OCI-LY1 (cell line): ENCODE data around the gene ENTPD2.

Experiments
- H2AFZ ChIP-seq: fragments of 200-600 bp; sonication (generic), shearing (Covaris generic); 2 replicates; pipeline ENCODE4 v1.6.0; 2014; ENCODE audit warnings: antibody characterized with exemption, mild to moderate bottlenecking, low read length
- H3F3A ChIP-seq: fragments of 200-600 bp; sonication (generic), shearing (Covaris generic); 2 replicates; pipeline ENCODE4 v1.6.0; 2014; ENCODE audit warnings: mild to moderate bottlenecking, antibody characterized with exemption, low read length, moderate library complexity; ENCODE audit not compliant: insufficient read depth
- H3K27ac ChIP-seq: fragments of 200-600 bp; sonication (generic); 2 replicates; pipeline ENCODE4 v1.5.1; 2014; ENCODE audit warnings: low read length, mixed run types, mild to moderate bottlenecking, low read depth; ENCODE audit not compliant: poor library complexity, severe bottlenecking
- H3K27me3 ChIP-seq: fragments of 200-600 bp; sonication (generic); 2 replicates; pipeline ENCODE4 v1.6.0; 2014; ENCODE audit warnings: antibody characterized with exemption, mild to moderate bottlenecking, low read length, moderate library complexity; ENCODE audit not compliant: insufficient read depth
- H3K36me3 ChIP-seq: fragments of 200-600 bp; sonication (generic); 2 replicates; pipeline ENCODE4 v1.6.1; 2014; ENCODE audit warnings: mild to moderate bottlenecking, antibody characterized with exemption, low read length, moderate library complexity, mixed read lengths; ENCODE audit not compliant: insufficient read depth
- H3K4me1 ChIP-seq: fragments of 200-600 bp; sonication (generic); 2 replicates; pipeline ENCODE4 v1.5.1; 2014; ENCODE audit warnings: mild to moderate bottlenecking, low read length, moderate library complexity; ENCODE audit not compliant: insufficient read depth, severe bottlenecking
- H3K4me2 ChIP-seq: fragments of 200-600 bp; sonication (generic), shearing (Covaris generic); 2 replicates; pipeline ENCODE4 v1.6.1; 2014; ENCODE audit warnings: low read length
- H3K4me3 ChIP-seq: fragments of 200-600 bp; sonication (generic); 2 replicates; pipeline ENCODE4 v1.5.1; 2014; ENCODE audit warnings: low read length, low read depth, mild to moderate bottlenecking, mixed read lengths; ENCODE audit not compliant: poor library complexity, severe bottlenecking
- H3K79me2 ChIP-seq: fragments of 200-600 bp; shearing (Covaris generic); 2 replicates; pipeline ENCODE4 v1.6.1; 2016; ENCODE audit warnings: mixed run types, low read length, mixed read lengths; ENCODE audit not compliant: insufficient read depth
- H3K9ac ChIP-seq: fragments of 200-600 bp; sonication (generic), shearing (Covaris generic); 2 replicates; pipeline ENCODE4 v1.6.1; 2014; ENCODE audit warnings: mild to moderate bottlenecking, low read length, mixed read lengths
- H3K9me2 ChIP-seq: fragments of 200-600 bp; sonication (generic), shearing (Covaris generic); 2 replicates; pipeline ENCODE4 v1.6.1; 2014; ENCODE audit warnings: low read depth, mild to moderate bottlenecking, low read length, mixed read lengths
- H3K9me3 ChIP-seq: fragments of 200-600 bp; shearing (Covaris generic); 2 replicates; pipeline ENCODE4 v1.6.1; 2014; ENCODE audit warnings: low read length, mixed read lengths
- H4K20me1 ChIP-seq: fragments of 200-600 bp; sonication (generic), shearing (Covaris generic); 2 replicates; pipeline ENCODE4 v1.6.0; 2016; ENCODE audit warnings: mild to moderate bottlenecking, low read length; ENCODE audit not compliant: insufficient read depth
- CTCF ChIP-seq: fragments of 200-600 bp; sonication (generic), shearing (Covaris generic); IDR thresholded peaks from 2 replicates; pipeline ENCODE4 v1.5.1; 2017; ENCODE audit warnings: mild to moderate bottlenecking, antibody characterized with exemption, low read length, moderate library complexity, mixed read lengths
- EZH2 ChIP-seq: fragments of 200-600 bp; sonication (generic), shearing (Covaris generic); IDR thresholded peaks from 2 replicates; pipeline ENCODE4 v1.8.0; 2017; ENCODE audit warnings: borderline replicate concordance, mixed run types, mild to moderate bottlenecking, antibody characterized with exemption, low read length, moderate library complexity, mixed read lengths

The ENTPD2 gene

GRCh38 chr9:137075275-137075775, 21.5 kb upstream of the ENTPD2 start:
- Histone ChIP-seq H4K20me1 (no peaks in the 10 kb centered on the region), H3K27me3 (no peaks in the 10 kb centered on the region), H3K36me3 (peaks cover 14% of the 10 kb centered on the region), H3K27ac (peak overlapping the region; percentile 63), H3K9ac (no peak overlapping the region; the same call in 1 of the 2 replicates), H3K9me2 (no peaks in the 10 kb centered on the region), H3K79me2 (no peaks in the 10 kb centered on the region), H2AFZ (no peak overlapping the region), H3K4me2 (no peak overlapping the region), H3K9me3 (no peaks in the 10 kb centered on the region), H3K4me1 (peaks cover 35% of the 10 kb centered on the region), H3F3A (no peaks in the 10 kb centered on the region), H3K4me3 (no peak overlapping the region)
- TF ChIP-seq EZH2: no peak
- TF ChIP-seq CTCF: no peak

GRCh38 chr9:137074657-137075274, 20.9 kb upstream of the ENTPD2 start:
- H3K9me2 ChIP-seq: no peaks in the 10 kb centered on the region
- H3K9me3 ChIP-seq: no peaks in the 10 kb centered on the region
- H2AFZ ChIP-seq: no peak overlapping the region
- peak overlapping the region; percentile 63 for H3K27ac ChIP-seq
- H3K36me3 ChIP-seq: peaks cover 8% of the 10 kb centered on the region
- peak overlapping the region; percentile 22; the same call in 1 of the 2 replicates for H3K4me2 ChIP-seq
- H3K4me3 ChIP-seq: no peak overlapping the region
- peaks cover 35% of the 10 kb centered on the region for H3K4me1 ChIP-seq
- H4K20me1 ChIP-seq: no peaks in the 10 kb centered on the region
- peak overlapping the region; percentile 22; the same call in 1 of the 2 replicates for H3K9ac ChIP-seq
- H3K79me2 ChIP-seq: no peaks in the 10 kb centered on the region
- no peaks in the 10 kb centered on the region for H3F3A ChIP-seq
- no peaks in the 10 kb centered on the region for H3K27me3 ChIP-seq
- no peak for TF ChIP-seq EZH2
- TF ChIP-seq CTCF: no peak

DNA sequence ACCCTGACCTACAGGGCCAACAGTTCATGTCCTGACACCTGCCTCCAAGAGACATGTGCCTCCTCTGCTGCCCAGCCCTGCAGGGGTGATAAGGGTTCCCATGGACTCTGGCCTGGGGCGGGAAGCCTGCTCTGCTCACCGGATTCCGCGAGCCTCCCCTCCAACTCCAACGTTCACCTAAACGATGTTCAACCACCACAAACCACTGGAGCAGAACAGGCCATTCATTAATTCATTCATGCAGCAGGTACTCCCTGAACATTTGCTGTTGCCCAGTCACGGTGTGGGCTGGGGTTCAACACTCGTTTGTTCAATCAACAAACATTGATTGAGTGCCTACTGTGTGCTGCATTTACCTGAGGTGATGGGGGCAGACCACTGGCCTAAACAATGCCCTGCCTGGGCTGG, 20.1 kb upstream of the ENTPD2 start:
- H2AFZ ChIP-seq: no peak overlapping the region
- H3K79me2 ChIP-seq: peaks cover 6% of the 10 kb centered on the region; the same call in 1 of the 2 replicates
- H3K4me3 ChIP-seq: no peak overlapping the region
- H3K9me2 ChIP-seq: no peaks in the 10 kb centered on the region
- peaks cover 40% of the 10 kb centered on the region for H3K4me1 ChIP-seq
- H3K4me2 ChIP-seq: no peak overlapping the region
- H3K9ac ChIP-seq: no peak overlapping the region
- H3K27me3 ChIP-seq: no peaks in the 10 kb centered on the region
- H4K20me1 ChIP-seq: no peaks in the 10 kb centered on the region
- no peak overlapping the region for H3K27ac ChIP-seq
- peaks cover 3% of the 10 kb centered on the region; the same call in 1 of the 2 replicates for H3K36me3 ChIP-seq
- no peaks in the 10 kb centered on the region for H3K9me3 ChIP-seq
- TF ChIP-seq EZH2 (no peak), CTCF (no peak)
- no peaks in the 10 kb centered on the region for H3F3A ChIP-seq
